Measurements from ENCODE around the gene ZBED4. TPM values are rescaled to one million over a fixed set of nuclear protein-coding genes. Genes with fewer than 3 reads are reported as not detected.

The ZBED4 gene
- total and polyA plus RNA-seq, 2 experiments from 2014 or later, result 8.5 to 31.9 TPM

GRCh38 chr22:49900441-49901230 is 47.0 kb downstream of the ZBED4 start:
- no peaks in the 10 kb centered on the region for H4K20me1 ChIP-seq (replicated peaks; ENCODE audit: insufficient read depth)
- H3F3A ChIP-seq (replicated peaks; ENCODE audit: low read depth), result peaks cover 21% of the 10 kb centered on the region
- Mint-ChIP-seq H3K27me3 (ENCODE audit: insufficient read depth, low read depth, poor library complexity) (peaks cover 4% of the 10 kb centered on the region), H3K9me3 (peaks cover 23% of the 10 kb centered on the region), H3K4me1 (0 out of 3 replicates have a peak, but pooled peaks cover 3% of the 10 kb centered on the region), H3K27ac (no peak overlapping the region), H3K4me3 (no peak overlapping the region), H3K36me3 (ENCODE audit: low read depth) (peaks cover 67% of the 10 kb centered on the region)
- ATAC-seq, result no peak
- H3K27ac ChIP-seq (ENCODE audit: low read depth), result no peak overlapping the region
- no peak overlapping the region for H3K4me2 ChIP-seq
- TF ChIP-seq STAT1 (IDR thresholded peaks at IDR 0.05; ENCODE audit: unreplicated experiment), result no peak
- TF ChIP-seq EZH2phosphoT487 (IDR thresholded peaks at IDR 0.05; ENCODE audit: unreplicated experiment), result no peak
- TF ChIP-seq CTCF (conservative IDR thresholded peaks at IDR 0.05; ENCODE audit: low read depth in 2 of 2), result no peak
- TF ChIP-seq POLR2AphosphoS5 (IDR thresholded peaks at IDR 0.05; ENCODE audit: low read depth), result no peak
- TF ChIP-seq JUNB (IDR thresholded peaks at IDR 0.05; ENCODE audit: unreplicated experiment), result no peak
- no peak for TF ChIP-seq EZH2 (IDR thresholded peaks at IDR 0.05; ENCODE audit: low read depth, unreplicated experiment)
- no peaks in the 10 kb centered on the region for H3K27me3 ChIP-seq (ENCODE audit: insufficient read depth)
- no peaks in the 10 kb centered on the region for H3K4me1 ChIP-seq (ENCODE audit: insufficient read depth)
- H3K4me3 ChIP-seq, result no peak overlapping the region
- no peaks in the 10 kb centered on the region for H3K79me2 ChIP-seq (replicated peaks; ENCODE audit: insufficient read depth)
- no peak overlapping the region for H2AFZ ChIP-seq
- no peaks in the 10 kb centered on the region for H3K9me2 ChIP-seq (ENCODE audit: insufficient read depth)
- no peaks in the 10 kb centered on the region for H3K36me3 ChIP-seq (ENCODE audit: insufficient read depth)
- DNase-seq (ENCODE audit: low spot score), result no peak

GRCh38 chr22:49901457-49901856 is 47.8 kb downstream of the ZBED4 start:
- no peak overlapping the region for H3K27ac Mint-ChIP-seq
- DNase-seq (ENCODE audit: low spot score) (no peak), ATAC-seq (no peak)
- no peak overlapping the region for H3K4me3 ChIP-seq
- TF ChIP-seq NANOG (IDR thresholded peaks at IDR 0.05; ENCODE audit: borderline replicate concordance), result no peak
- TF ChIP-seq STAT1 (IDR thresholded peaks at IDR 0.05; ENCODE audit: unreplicated experiment), result no peak
- H3K79me2 ChIP-seq (replicated peaks; ENCODE audit: insufficient read depth), result no peaks in the 10 kb centered on the region
- H2AFZ ChIP-seq, result no peak overlapping the region
- H3K36me3 Mint-ChIP-seq (ENCODE audit: low read depth), result peaks cover 64% of the 10 kb centered on the region
- H3K27me3 ChIP-seq (ENCODE audit: insufficient read depth), result no peaks in the 10 kb centered on the region
- 0 out of 3 replicates have a peak, but pooled peaks cover 3% of the 10 kb centered on the region for H3K4me1 Mint-ChIP-seq
- H3K27ac ChIP-seq (ENCODE audit: low read depth), result no peak overlapping the region
- no peaks in the 10 kb centered on the region for H4K20me1 ChIP-seq (replicated peaks; ENCODE audit: insufficient read depth)
- H3K27me3 Mint-ChIP-seq (ENCODE audit: insufficient read depth, low read depth, poor library complexity), result peaks cover 7% of the 10 kb centered on the region
- peaks cover 21% of the 10 kb centered on the region for H3F3A ChIP-seq (replicated peaks; ENCODE audit: low read depth)
- H3K9me3 Mint-ChIP-seq, result peaks cover 21% of the 10 kb centered on the region
- no peaks in the 10 kb centered on the region for H3K4me1 ChIP-seq (ENCODE audit: insufficient read depth)
- no peak overlapping the region for H3K4me2 ChIP-seq
- H3K36me3 ChIP-seq (ENCODE audit: insufficient read depth), result no peaks in the 10 kb centered on the region
- H3K9me2 ChIP-seq (ENCODE audit: insufficient read depth), result no peaks in the 10 kb centered on the region
- H3K4me3 Mint-ChIP-seq, result no peak overlapping the region
